GM12878 (cell line): ENCODE data around the gene AMPH. TPM values are rescaled to one million over a fixed set of nuclear protein-coding genes. Genes with fewer than 3 reads are reported as not detected.

Experiments used
- ATAC-seq: fragments of 200-7000 bp; cut with Tn5 transposase; 3 replicates; pipeline ENCODE4 v1.9.1; 2020; ENCODE audit warnings: mild to moderate bottlenecking, moderate library complexity
- BruUV-seq: library from RNA; stranded (reverse); fragments of 400-500 nt; replicated peaks from 2 replicates; lab custom pipeline; 2021; lab: Mats Ljungman, UMichigan
- CTCF ChIA-PET: fragments of 300-600 bp; sonication (Branson Sonifier 250); formaldehyde crosslinking; extraction: SDS; loops from one replicate; lab custom pipeline; 2021; ENCODE audit warnings: inconsistent platforms; lab: Yijun Ruan, JAX
- POLR2A ChIA-PET: fragments of 350-600 bp; formaldehyde crosslinking; extraction: SDS; loops from one replicate; lab custom pipeline; 2021; ENCODE audit warnings: inconsistent platforms; lab: Charles Lee
- RAD21 ChIA-PET: fragments of 300-600 bp; sonication (Branson Sonifier 250); formaldehyde crosslinking; loops from one replicate; lab custom pipeline; 2023; ENCODE audit warnings: antibody characterized with exemption; ENCODE audit not compliant: unreplicated experiment; lab: Charles Lee
- SMC1A ChIA-PET: fragments of 300-600 bp; sonication (Branson Sonifier 250); formaldehyde crosslinking; loops from one replicate; lab custom pipeline; 2023; ENCODE audit not compliant: unreplicated experiment, uncharacterized antibody; lab: Charles Lee
- DNase-seq: peaks from one replicate; pipeline ENCODE4 v3.0.0-alpha.2; 2011; ENCODE audit warnings: low read depth, low spot score
- FAIRE-seq: peaks from 3 replicates; lab custom pipeline; 2011; peaks lifted over from hg19 to GRCh38; lab: Jason Lieb, UNC
- H2AFZ ChIP-seq: 2 replicates; pipeline ENCODE4 v1.6.0; 2011; ENCODE audit warnings: low read depth, low read length, control low read depth; ENCODE audit not compliant: control insufficient read depth
- H3K27ac ChIP-seq: 2 replicates; pipeline ENCODE4 v1.5.1; 2011; ENCODE audit warnings: control low read depth; ENCODE audit not compliant: control insufficient read depth, insufficient read depth
- H3K27me3 ChIP-seq, 2 experiments: replicated peaks in 1 of 2; 2 replicates each; pipeline versions ENCODE4 v1.6.0 to v1.6.1; 2011; ENCODE audit warnings: low read length in 1 of 2; ENCODE audit not compliant: control insufficient read depth in 2 of 2, insufficient read depth in 2 of 2
- H3K36me3 ChIP-seq, 2 experiments: 2 replicates each; pipeline ENCODE4 v1.5.1; 2011; ENCODE audit warnings: low read length in 1 of 2; ENCODE audit not compliant: control insufficient read depth in 2 of 2, insufficient read depth in 2 of 2
- H3K4me1 ChIP-seq: 2 replicates; pipeline ENCODE4 v1.6.1; 2011; ENCODE audit warnings: mild to moderate bottlenecking, low read length, moderate library complexity, mixed read lengths; ENCODE audit not compliant: control insufficient read depth, insufficient read depth
- H3K4me2 ChIP-seq: 2 replicates; pipeline ENCODE4 v1.6.0; 2011; ENCODE audit warnings: control low read depth; ENCODE audit not compliant: control insufficient read depth, insufficient read depth
- H3K4me3 ChIP-seq: fragments of 200-600 bp; sonication (generic); 2 replicates; pipeline ENCODE4 v1.5.1; 2016
- H3K79me2 ChIP-seq: 2 replicates; pipeline ENCODE4 v1.6.0; 2011; ENCODE audit warnings: low read length; ENCODE audit not compliant: control insufficient read depth, insufficient read depth
- H3K9ac ChIP-seq: 2 replicates; pipeline ENCODE4 v1.8.0; 2011; ENCODE audit warnings: low read length, control low read depth, mixed read lengths; ENCODE audit not compliant: control insufficient read depth, insufficient read depth
- H3K9me3 ChIP-seq: replicated peaks from 3 replicates; pipeline ENCODE4 v1.5.1; 2011; ENCODE audit warnings: mild to moderate bottlenecking, low read length; ENCODE audit not compliant: control insufficient read depth, insufficient read depth
- H4K20me1 ChIP-seq: 2 replicates; pipeline ENCODE4 v1.6.0; 2011; ENCODE audit not compliant: control insufficient read depth, insufficient read depth
- CUX1 ChIP-seq: IDR thresholded peaks from 2 replicates; pipeline ENCODE4 v1.6.1; 2012; ENCODE audit warnings: improper control_type of control experiment, low read depth, low read length; ENCODE audit not compliant: insufficient replicate concordance
- FOS ChIP-seq: IDR thresholded peaks from 3 replicates; pipeline ENCODE4 v1.6.1; 2011; ENCODE audit warnings: borderline replicate concordance; ENCODE audit not compliant: insufficient read length; ENCODE audit errors: extremely low read depth
- IRF3 ChIP-seq: fragments of 450-650 bp; IDR thresholded peaks from 2 replicates; pipeline ENCODE4 v1.6.1; 2014; ENCODE audit warnings: mild to moderate bottlenecking
- KAT2A ChIP-seq: conservative IDR thresholded peaks from 2 replicates; pipeline ENCODE4 v1.6.1; 2011; ENCODE audit warnings: low read depth, low read length; ENCODE audit not compliant: control insufficient read depth
- PAX8 ChIP-seq: fragments of 450-650 bp; IDR thresholded peaks from 2 replicates; pipeline ENCODE4 v1.6.1; 2017; ENCODE audit warnings: mild to moderate bottlenecking, moderate library complexity
- POLR2A ChIP-seq: IDR thresholded peaks from 2 replicates; pipeline ENCODE4 v1.6.1; 2011; ENCODE audit warnings: low read depth, mild to moderate bottlenecking, low read length
- RUNX3 ChIP-seq: IDR thresholded peaks from 2 replicates; pipeline ENCODE4 v1.6.1; 2012; ENCODE audit warnings: low read length, inconsistent platforms
- SUPT20H ChIP-seq: IDR thresholded peaks from 2 replicates; pipeline ENCODE4 v1.6.1; 2011; ENCODE audit warnings: low read depth, mild to moderate bottlenecking, low read length, moderate library complexity, borderline replicate concordance; ENCODE audit not compliant: control insufficient read depth
- ZBTB11 ChIP-seq: fragments of 450-650 bp; formaldehyde crosslinking; IDR thresholded peaks from 2 replicates; pipeline ENCODE4 v1.5.0; 2022; ENCODE audit warnings: mild to moderate bottlenecking, missing genetic modification characterization
- ZNF207 ChIP-seq: fragments of 450-650 bp; IDR thresholded peaks from 2 replicates; pipeline ENCODE4 v1.6.1; 2014; ENCODE audit warnings: antibody characterized with exemption, mild to moderate bottlenecking, borderline replicate concordance
- ZNF274 ChIP-seq: IDR thresholded peaks from one replicate; pipeline ENCODE4 v1.8.0; 2011; ENCODE audit not compliant: insufficient read length, insufficient read depth
- WGBS: methylation state at CpG from one replicate; pipeline ENCODE4 v1.1.6; 2016; ENCODE audit warnings: low lambda C conversion rate; ENCODE audit not compliant: insufficient replicate concordance, insufficient coverage; ENCODE audit errors: missing lambda C conversion rate; 5-methylcytosine and 5-hydroxymethylcytosine counted together
- in situ Hi-C: fragments of 300-500 bp; cut with MboI; formaldehyde crosslinking; loops from 9 replicates; pipeline ENCODE4 v1.14.3; 2018; ENCODE audit warnings: mixed read lengths
- intact Hi-C: fragments of 100-400 bp; cut with micrococcal nuclease; formaldehyde crosslinking; loops from one replicate; pipeline ENCODE4 v1.14.2; 2022; ENCODE audit not compliant: unreplicated experiment
- polyA plus RNA-seq, 11 experiments: library from polyadenylated mRNA; depleted of rRNA in 4 of 11; unstranded in 6 of 11; stranded (reverse) in 5 of 11; fragments of >200 nt; fragmentation: Nextera tagmentation in 4 of 11; fragmentation: Illumina TruSeq in 1 of 11; extraction: Ambion mirVana in 4 of 11; extraction: Trizol in 1 of 11; gene quantifications; 1 replicate in 1 of 11; 2 replicates in 10 of 11; pipeline versions ENCODE4 v1.2.1 to v1.2.3, GENCODE V29; 2011 to 2016; ENCODE audit warnings: inconsistent platforms in 2 of 11, missing spikeins in 2 of 11, low read depth in 1 of 11
- total RNA-seq, 4 experiments: library from RNA; depleted of rRNA in 3 of 4; stranded (reverse); fragments of >200 nt in 3 of 4; fragmentation: Illumina TruSeq in 1 of 4; extraction: Trizol in 1 of 4; gene quantifications; 2 replicates each; pipeline versions ENCODE4 v1.2.1 to v1.2.3, GENCODE V29; 2013 to 2021
- TF ChIP-seq, protein P1 (sequence below): IDR thresholded peaks from 2 replicates; pipeline ENCODE4 v1.6.1; 2012; ENCODE audit warnings: low read length, inconsistent platforms

Gene AMPH
- total and polyA plus RNA-seq, 10 of the 15 experiments (the other 5 are each of a cell fraction or from before 2014, with no cell fraction given), result 0.03 to 0.24 (median 0.08) TPM; not detected in 2

DNA sequence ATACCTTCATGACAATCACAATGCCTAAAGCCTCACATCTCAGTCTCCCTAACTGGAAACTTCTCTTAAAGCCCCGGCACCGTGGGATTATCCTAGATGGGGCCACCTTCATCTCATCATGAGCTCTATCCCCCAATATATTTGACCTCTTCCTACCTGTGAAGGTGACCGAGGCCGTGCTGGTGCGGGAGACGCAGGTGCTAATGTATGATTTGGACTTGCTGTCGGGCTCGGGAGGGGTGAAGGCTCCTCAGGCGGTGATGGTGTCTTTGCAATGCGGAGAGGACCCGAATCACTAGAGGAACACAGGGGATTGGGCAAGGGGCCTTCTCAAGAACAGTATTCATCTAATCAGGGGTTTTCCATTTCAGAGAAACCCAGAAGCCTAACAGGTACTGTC lies 168.4 kb downstream of the AMPH start:
- no TSS peak for BruUV-seq
- no peak for TF ChIP-seq SUPT20H
- no peak for TF ChIP-seq ZNF207
- TF ChIP-seq PAX8, result no peak
- no peak for TF ChIP-seq IRF3
- no peak for TF ChIP-seq POLR2A
- TF ChIP-seq, protein P1, sequence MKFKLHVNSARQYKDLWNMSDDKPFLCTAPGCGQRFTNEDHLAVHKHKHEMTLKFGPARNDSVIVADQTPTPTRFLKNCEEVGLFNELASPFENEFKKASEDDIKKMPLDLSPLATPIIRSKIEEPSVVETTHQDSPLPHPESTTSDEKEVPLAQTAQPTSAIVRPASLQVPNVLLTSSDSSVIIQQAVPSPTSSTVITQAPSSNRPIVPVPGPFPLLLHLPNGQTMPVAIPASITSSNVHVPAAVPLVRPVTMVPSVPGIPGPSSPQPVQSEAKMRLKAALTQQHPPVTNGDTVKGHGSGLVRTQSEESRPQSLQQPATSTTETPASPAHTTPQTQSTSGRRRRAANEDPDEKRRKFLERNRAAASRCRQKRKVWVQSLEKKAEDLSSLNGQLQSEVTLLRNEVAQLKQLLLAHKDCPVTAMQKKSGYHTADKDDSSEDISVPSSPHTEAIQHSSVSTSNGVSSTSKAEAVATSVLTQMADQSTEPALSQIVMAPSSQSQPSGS, result no peak
- no peak for TF ChIP-seq CUX1
- TF ChIP-seq ZNF274, result no peak
- TF ChIP-seq RUNX3, result no peak
- TF ChIP-seq KAT2A, result no peak
- no peak for TF ChIP-seq ZBTB11
- no peak for TF ChIP-seq FOS

More for the DNA sequence above, 168.4 kb downstream of the AMPH start:
- Histone ChIP-seq H3K4me1 (peaks cover 12% of the 10 kb centered on the region), H2AFZ (peak overlapping the region; percentile 37), H3K27ac (peak overlapping the region; percentile 1), H3K9me3 (no peaks in the 10 kb centered on the region; the same call in 2 of the 3 replicates), H3K4me3 (0 out of 2 replicates have a peak overlapping the region, but pooled peaks have one; percentile 18), H4K20me1 (no peaks in the 10 kb centered on the region), H3K27me3 (no peaks in the 10 kb centered on the region), H3K79me2 (no peaks in the 10 kb centered on the region), H3K4me2 (no peak overlapping the region), H3K36me3 (no peaks in the 10 kb centered on the region), H3K9ac (no peak overlapping the region)
- no peak; the same call in 2 of the 3 replicates for ATAC-seq
- in situ Hi-C loops (no loop called here), intact Hi-C loops (no loop called here)
- RAD21 ChIA-PET, result no interaction called here
- CTCF ChIA-PET, result no interaction called here
- whole genome bisulfite sequencing, result 82% methylated on average over 11 of the region's 11 CpGs
- DNase-seq, result no peak
- SMC1A ChIA-PET, result no interaction called here
- POLR2A ChIA-PET, result no interaction called here
- FAIRE-seq, result no peak
